ENCODE data around the gene RALGAPA2.

DNA sequence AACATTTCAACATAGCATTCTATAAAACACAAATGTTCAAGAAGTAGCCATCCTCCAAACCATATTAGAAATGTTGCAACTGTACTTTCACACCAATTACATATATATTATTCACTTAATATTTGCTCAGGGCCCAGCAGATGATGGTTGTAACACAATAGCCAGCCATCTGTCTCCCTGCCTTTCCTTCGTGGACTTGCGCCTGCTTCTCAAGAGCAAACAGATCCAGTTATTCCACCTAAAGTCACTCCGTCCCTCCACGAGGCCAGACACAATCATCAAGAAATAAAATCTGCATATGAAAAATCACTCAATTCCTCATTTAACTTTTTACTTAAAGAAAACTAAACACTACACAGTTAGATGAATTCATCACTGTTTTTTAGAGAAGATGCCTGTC lies 160.4 kb downstream of the RALGAPA2 start:
- TF ChIP-seq, protein P1, sequence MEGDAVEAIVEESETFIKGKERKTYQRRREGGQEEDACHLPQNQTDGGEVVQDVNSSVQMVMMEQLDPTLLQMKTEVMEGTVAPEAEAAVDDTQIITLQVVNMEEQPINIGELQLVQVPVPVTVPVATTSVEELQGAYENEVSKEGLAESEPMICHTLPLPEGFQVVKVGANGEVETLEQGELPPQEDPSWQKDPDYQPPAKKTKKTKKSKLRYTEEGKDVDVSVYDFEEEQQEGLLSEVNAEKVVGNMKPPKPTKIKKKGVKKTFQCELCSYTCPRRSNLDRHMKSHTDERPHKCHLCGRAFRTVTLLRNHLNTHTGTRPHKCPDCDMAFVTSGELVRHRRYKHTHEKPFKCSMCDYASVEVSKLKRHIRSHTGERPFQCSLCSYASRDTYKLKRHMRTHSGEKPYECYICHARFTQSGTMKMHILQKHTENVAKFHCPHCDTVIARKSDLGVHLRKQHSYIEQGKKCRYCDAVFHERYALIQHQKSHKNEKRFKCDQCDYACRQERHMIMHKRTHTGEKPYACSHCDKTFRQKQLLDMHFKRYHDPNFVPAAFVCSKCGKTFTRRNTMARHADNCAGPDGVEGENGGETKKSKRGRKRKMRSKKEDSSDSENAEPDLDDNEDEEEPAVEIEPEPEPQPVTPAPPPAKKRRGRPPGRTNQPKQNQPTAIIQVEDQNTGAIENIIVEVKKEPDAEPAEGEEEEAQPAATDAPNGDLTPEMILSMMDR (IDR thresholded peaks at IDR 0.05) = no peak
- no peak for TF ChIP-seq POLR2A (IDR thresholded peaks at IDR 0.05)

All from body of pancreas (tissue), 4 donors.